HG03135 (cell line): Measurements from ENCODE around the gene LRRD1.
"Not testable (repeated sequence)": the region's sequence is repeated elsewhere in the genome, so short reads cannot be mapped to it uniquely, and the experiment has no call there.

Experiments used
- ATAC-seq: cut with Tn5 transposase; IDR thresholded peaks from one replicate; pipeline ENCODE4 v1.9.1; 2021; ENCODE audit warnings: mild to moderate bottlenecking, moderate library complexity; ENCODE audit not compliant: unreplicated experiment

The LRRD1 gene

GRCh38 chr7:92142791-92143190, 36.2 kb downstream of the LRRD1 start:
- not testable (repeated sequence) for ATAC-seq

GRCh38 chr7:92141161-92141560, 37.8 kb downstream of the LRRD1 start:
- no peak for ATAC-seq

DNA sequence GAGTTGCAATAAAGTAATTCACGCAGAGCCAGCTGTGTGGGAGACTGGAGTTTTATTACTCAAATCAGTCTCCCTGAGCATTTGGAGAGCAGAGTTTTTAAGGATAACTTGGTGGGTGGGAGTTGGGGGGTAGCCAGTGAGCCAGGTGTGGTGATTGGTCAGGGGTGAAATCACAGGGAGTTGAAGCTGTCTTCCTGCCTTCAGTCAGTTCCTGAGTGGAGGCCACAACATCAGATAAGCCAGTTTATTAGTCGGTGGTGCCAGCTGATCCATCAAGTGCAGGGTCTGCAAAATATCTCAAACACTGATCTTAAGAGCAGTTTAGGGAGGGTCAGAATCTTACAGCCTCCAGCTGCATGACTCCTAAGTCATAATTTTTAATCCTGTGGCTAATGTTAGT, 41.4 kb downstream of the LRRD1 start:
- ATAC-seq = no peak

- peak; percentile 9 for ATAC-seq
These were observed 43.7 kb downstream of the LRRD1 start for GRCh38 chr7:92135052-92135889.

GRCh38 chr7:92134271-92135051, 44.5 kb downstream of the LRRD1 start, which contains the start of gene CYP51A1:
TSS of gene CYP51A1 (minus strand) at chr7:92134477. CDS start at chr7:92134364, 113 bp downstream.
- peak; percentile 89 for ATAC-seq

DNA sequence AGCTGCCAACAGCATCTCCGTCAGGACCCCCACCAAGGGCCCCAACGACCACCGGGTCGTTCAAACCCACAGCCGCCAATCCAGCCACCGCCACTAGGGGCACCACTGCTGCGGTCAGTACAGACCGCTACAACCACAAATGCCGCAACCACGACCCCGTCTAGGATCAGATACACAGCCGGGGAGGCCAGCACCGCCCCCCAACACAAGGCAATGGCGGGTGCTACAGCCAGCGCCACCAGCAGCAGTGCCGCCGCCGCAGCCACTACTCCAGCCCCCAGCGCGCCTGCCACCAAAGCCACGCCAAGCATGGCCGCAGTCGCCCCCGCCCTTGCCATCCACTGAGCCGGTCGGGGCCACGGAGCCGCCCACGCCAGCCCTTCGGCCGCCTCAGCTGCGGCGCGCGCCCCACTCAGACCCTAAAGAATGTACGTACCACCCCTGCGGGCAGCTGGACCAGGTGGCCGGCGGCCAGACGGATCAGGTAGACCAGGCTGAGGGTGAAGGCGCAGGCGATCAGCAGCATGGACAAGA, 45.1 kb downstream of the LRRD1 start:
- ATAC-seq = peak; percentile 34

GRCh38 chr7:92133133-92133736, 45.7 kb downstream of the LRRD1 start:
- no peak for ATAC-seq

DNA sequence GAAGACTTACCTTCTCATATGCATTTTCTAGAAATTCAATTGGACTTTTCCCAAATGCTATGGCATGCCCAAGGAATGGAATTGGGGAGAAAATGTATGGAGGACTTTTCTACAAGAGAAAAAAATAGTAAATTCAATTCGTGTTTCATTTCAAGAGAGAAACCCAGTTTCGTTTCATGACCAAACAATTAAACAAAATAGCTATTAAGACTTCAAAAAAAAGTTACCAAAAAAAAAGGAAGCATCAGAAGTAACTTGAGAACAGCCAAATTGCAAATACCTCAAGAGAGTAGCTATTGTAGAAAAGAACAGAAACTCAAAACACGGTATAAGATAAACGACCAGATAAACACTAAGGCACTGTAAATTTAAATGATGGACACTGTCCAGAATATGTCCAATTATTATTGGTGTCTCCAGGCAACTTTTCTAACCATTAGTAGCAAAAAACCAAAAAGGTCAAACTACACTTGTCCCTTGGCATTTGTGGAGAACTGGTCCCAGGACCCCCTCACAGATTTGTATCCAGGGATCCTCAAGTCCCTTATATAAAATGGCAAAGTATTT, 47.1 kb downstream of the LRRD1 start:
- ATAC-seq = no peak

- ATAC-seq = no peak
These were observed 47.8 kb downstream of the LRRD1 start for GRCh38 chr7:92131093-92131492.

DNA sequence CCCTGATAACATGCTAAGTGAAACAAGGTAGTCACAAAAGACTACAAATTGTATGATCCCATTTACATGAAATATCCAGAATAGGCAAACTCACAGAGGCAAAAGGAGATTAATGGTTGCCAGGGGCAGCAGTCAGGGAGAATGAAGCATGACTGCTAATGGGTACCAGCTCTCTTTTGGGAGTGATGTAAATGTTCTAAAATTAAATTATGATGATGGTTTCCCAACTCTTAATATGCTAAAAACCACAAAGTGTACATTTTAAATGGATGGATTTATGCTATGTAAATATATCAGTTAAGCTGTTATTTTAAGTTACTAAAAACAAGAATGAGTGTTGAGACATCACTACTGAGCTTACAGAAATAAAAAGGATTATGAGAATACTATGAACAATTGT, 57.3 kb downstream of the LRRD1 start:
- no peak for ATAC-seq

GRCh38 chr7:92119213-92119759, 59.7 kb downstream of the LRRD1 start:
- ATAC-seq = no peak

DNA sequence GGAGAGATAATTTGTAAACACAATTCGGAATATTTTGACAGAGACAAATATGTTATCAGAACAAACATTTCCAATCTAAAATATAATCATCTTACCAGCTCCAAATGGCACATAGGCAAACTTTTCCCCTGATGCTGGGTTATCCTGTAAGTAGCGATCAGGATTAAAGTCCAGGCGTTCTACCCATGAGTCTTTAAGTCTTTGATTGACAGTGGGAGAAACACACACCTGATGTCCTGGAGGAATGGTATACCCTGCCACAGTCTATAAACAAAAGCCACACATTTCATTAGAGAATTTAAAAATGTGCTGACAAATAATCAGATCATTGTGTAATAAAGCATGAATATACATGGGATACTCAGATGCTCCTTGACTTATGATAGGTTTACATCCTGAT, 62.0 kb downstream of the LRRD1 start:
- ATAC-seq = no peak

DNA sequence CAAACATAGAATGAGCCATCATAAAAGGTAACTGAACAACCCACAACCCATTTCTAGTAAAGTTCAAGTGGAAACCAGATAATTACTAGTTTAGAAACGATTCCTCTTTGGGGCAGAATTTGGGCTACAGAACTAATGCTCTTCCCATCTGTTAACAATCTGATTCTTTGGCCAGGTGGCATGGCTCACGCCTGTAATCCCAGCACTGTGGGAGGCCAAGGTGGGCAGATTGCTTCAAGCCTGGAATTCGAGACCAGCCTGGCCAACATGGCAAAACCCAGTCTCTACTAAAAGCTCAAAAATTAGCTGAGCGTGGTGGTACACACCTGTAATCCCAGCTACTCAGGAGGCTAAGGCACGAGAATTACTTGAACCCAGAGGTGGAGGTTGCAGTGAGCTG, 63.1 kb downstream of the LRRD1 start:
- no peak for ATAC-seq

DNA sequence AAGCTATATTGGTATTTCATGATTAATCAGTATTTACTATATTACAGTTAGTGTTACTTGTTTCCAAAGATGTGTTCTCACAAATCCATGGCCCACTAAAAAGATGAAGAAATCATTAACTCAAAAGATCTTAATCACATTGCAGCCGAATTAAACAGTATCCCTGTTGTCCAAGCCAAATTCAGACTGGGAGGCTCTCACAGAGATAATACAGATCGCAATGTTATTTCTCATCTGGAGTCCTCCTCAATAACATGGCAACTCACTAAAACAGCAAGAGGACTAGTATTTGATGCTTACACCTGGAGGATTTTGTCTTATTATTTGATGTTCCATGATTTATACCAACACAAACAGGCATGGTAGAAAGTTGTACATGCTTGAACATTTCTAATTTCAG, 68.1 kb downstream of the LRRD1 start:
- no peak for ATAC-seq

DNA sequence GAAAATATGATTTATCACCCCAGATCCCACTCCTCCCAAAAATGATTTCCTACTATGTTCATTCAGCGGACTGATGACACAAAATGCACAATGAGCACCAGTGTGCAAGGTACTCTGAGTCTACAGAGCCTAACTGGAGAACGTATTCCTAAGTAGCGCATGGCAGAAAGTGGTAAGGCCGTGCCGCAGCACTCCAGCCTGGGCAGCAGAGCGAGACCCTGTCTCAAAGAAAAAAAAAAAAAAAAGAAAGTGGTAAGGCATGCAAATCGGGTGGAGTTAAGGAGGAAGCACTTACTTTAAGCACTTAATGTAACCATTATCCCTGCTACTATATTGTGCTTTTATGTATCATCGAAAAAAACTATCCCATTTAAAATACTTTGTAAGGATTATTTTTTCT, 70.1 kb downstream of the LRRD1 start:
- no peak for ATAC-seq

- not testable (repeated sequence) for ATAC-seq
These were observed 76.1 kb downstream of the LRRD1 start for GRCh38 chr7:92102862-92103261.

DNA sequence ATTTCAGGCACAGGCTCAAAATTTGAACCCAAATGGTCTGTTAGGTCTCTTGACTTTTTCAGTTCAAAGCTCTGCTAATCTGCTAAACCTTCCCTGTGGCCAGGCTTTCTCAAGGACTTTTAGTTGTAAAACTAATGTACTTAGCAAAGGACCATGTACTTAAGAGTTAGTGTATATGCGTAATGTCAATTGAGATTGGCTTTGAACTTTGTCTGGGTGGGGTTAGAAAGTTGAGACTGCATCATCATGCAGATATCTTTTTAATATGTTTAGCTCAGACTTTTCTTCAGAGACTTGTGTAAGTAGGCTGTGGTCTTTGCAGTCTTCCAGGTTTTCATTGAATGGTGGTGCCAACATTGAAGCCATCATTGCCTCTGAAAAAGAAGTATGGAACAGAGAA, 78.4 kb downstream of the LRRD1 start:
- no peak for ATAC-seq

DNA sequence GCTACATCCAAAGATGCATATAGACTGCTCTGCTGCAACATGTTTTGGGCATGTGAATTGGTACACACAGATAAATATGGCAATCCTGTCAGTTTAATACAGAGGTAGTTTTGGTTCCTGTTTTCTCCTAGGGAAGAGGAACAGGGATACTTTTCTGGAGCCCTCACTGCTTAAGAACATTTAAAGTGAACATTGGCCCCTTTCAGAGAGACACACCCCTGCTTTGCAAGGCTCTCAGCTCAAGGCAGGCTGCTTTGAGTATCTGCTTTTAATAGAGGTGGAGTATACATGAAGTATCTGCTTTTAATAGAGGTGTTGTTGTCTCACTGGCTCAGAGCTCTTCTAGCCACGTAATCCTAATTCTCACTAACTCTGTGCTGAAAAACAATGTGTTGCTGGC, 83.6 kb downstream of the LRRD1 start:
- no peak for ATAC-seq
